NCI-H345 treated with DMSO at 0.1 percent for 48 hours (cell line): ENCODE measurements around the gene SOBP.
"Not testable (repeated sequence)": the region's sequence is repeated elsewhere in the genome, so short reads cannot be mapped to it uniquely, and the experiment has no call there.

Experiments used
- DNase-seq: peaks from one replicate; lab custom pipeline; 2025; ENCODE audit not compliant: unreplicated experiment; lab: John Stamatoyannopoulos, UW

SOBP gene

GRCh38 chr6:107520706-107521105 is 30.8 kb downstream of the SOBP start:
- not testable (repeated sequence) for DNase-seq

GRCh38 chr6:107523054-107523791 is 33.3 kb downstream of the SOBP start:
- no peak for DNase-seq

- no peak for DNase-seq
Observed at GRCh38 chr6:107523794-107524193, 33.9 kb downstream of the SOBP start.

GRCh38 chr6:107524626-107525025 is 34.7 kb downstream of the SOBP start:
- no peak for DNase-seq

GRCh38 chr6:107531868-107532267 is 42.0 kb downstream of the SOBP start:
- no peak for DNase-seq

GRCh38 chr6:107532706-107533105 is 42.8 kb downstream of the SOBP start:
- no peak for DNase-seq

DNA sequence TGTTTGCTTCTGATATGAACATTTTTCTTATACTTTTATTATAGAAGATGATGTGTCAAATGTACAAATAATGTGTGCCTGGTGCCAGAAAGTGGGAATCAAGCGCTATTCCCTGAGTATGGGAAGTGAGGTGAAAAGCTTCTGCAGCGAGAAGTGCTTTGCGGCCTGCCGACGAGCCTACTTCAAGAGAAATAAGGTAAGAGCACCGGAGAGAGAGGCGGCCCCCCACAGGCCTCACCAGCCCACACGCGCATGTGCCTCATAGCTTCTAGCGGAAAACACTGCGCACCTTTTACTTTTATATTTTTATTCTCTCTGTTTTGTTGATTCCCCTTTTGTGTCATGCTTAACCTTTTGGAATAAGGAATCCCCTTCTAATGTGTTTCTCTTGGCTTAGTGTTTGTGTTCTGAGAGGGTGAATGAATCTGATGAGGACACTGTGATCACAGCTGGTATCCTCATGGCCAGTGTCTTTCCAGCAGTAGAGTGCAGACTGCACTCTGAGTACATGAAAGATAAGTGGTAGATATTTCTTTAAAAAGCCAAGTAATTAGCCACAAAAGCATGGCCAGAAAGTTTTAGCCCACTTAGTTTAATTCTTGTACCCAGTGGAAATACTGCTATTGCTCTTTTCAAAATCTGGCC is 43.6 kb downstream of the SOBP start:
- DNase-seq: no peak

- DNase-seq: no peak
Observed at GRCh38 chr6:107534571-107535141, 44.7 kb downstream of the SOBP start.

DNA sequence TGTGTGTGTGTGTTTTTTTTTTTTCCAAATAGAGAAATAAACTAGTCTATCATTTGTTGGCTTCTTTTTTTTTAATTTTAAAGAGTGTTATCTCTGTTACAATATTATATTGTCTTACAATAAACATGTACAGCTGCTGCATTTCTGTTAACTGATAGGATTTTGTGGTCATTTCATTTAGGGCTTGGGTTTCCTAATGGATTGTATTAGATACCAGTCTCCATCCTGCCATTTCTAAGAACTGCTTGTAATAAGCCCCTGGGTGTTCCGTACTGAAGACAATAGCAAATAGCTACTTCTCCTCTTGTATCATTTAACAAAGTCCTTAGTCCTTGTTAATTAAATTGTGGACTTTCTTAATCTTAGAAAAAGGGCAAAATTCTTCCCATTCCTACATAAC is 45.7 kb downstream of the SOBP start:
- DNase-seq: no peak

DNA sequence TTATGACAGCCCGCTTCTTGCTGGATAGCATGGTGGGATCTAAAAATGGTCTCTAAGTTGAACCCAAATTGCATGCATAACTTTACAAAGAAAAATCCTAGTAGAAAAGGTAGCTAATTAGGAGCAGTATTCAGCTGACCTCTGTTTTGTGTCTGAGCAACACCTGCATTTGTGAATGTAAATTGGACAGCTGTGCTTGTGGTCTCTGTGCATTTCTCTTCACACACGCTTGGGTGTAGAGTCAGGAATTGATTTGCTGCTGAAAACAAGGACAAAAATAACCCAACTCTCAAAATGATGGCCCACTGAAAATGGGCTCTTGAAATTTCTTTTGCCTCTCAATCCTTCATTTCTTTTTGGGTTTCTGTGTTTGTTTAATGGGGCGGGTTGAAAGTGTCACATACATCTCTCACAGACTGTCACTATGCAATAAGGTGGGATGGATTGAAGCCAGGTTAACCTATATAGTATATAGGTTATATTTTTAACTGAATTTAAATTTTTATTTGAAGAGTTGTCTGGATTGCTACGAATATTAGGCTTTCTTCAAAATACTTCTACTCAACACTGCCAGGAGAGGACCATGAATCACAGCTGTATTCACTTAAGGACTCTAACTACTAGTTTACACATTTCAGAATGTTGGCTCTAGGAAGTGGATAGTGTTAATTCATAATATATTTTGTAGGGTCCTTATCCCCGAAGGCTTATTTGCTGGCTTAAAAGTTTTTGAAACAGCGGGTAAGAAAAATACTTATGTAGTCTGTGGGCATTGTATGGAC is 46.5 kb downstream of the SOBP start:
- DNase-seq: no peak

DNA sequence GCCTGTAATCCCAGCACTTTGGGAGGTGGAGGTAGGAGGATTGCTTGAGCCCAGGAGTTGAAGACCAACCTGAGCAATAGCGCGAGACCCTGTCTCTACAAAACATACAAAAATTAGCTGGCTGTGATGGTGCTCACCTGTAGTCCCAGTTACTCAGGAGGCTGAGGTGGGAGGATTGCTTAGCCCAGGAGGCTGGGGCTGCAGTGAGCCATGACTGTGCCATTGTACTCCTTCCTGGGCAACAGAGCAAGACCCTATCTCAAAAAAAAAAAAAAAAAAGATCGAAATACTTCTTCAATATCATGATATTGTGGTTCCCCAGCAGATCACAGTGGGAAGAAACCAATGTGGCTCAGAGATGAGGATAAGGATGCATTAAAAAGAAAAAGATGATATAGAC is 47.6 kb downstream of the SOBP start:
- no peak for DNase-seq

DNA sequence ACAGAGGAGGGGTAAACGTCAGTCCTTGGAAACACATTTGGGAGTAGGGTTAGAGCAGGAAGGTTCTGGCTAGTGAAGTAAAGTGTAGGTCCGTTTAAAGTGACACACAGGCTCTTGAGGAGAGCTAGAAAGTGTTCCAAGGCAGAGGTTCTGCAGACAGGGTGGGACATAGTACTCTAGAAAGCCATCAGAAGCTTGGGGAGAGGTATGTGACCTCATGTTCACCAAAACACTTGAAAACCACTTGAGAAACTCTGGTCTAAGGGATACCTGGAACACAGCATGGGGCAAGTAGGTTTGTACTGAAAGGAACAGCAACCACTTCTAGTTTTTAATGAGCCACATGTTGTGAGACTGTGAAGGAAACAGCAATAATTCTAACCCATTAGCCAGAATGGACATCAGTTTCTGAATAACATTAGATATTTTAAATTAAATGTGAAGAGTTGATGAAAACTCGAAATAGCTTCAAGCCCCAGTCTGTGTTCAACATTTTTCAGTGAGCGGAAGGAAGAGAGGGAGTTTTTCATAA is 49.0 kb downstream of the SOBP start:
- DNase-seq: no peak

DNA sequence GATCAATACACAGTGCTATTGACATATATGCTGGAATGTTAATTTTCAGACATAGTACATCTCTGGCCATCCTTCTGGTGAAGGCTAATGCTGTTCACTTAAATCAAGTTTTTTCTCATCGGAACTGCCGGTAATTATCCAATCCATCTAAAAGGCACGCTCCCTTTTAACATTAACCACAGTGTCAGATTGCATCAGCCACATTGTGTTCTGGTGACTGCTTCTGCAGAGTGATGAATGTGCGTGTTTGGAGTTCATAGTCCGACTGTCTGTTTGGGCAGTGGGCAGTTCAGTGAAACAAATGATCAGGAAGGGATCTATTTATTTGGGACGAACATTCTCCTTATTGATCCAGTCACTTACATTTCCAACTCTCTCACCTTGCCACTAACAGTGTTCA is 49.5 kb downstream of the SOBP start:
- no peak for DNase-seq

DNA sequence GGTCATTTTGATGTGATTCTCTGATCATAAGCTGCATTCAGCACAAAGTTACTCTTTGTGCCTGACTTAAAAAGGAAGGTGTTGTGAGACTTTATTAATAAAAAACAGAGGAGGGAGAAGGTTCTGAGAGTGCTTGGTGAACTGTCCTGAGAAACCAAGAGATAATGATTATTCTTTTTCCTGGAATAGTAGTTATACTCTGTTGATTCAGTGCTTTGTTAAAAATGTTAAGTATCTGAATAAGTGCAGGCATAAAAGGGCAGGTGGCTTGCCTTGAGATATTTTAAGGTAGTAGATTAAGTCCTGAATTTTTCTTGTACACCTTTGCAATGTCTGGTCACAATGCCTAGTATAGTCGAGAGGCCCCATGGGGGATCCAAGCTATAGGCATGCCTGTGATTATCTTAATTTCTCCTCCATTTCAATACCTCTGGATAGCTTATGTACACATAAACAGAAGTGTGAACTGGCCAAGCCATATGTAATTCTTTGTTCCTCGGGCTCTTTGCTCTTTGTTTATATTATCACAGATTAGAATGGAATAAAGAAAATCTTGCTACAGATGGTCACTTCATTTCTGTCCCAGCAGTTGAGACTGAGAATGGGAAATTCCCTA is 50.0 kb downstream of the SOBP start:
- DNase-seq: no peak

DNA sequence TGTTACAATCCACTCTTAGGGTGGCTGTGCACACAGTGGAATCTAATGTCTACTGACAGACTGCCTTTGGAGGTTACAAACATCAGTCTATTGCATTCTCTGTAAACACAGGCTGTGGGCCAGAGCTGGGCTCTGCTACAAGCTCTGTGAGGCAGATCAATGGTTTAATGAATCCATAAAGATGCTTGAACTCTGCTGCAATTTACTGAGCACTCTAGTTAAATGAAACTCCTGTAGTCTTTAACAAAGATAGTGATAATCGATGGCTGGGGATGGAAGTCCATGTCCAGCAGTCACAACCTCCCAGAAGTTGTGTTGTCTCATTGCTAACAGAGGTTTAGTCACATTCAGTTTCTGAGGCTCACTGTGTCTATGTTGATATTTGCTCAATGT is 50.5 kb downstream of the SOBP start:
- no peak for DNase-seq

GRCh38 chr6:107542192-107542668 is 52.3 kb downstream of the SOBP start:
- DNase-seq: no peak

GRCh38 chr6:107543088-107543487 is 53.2 kb downstream of the SOBP start:
- no peak for DNase-seq

DNA sequence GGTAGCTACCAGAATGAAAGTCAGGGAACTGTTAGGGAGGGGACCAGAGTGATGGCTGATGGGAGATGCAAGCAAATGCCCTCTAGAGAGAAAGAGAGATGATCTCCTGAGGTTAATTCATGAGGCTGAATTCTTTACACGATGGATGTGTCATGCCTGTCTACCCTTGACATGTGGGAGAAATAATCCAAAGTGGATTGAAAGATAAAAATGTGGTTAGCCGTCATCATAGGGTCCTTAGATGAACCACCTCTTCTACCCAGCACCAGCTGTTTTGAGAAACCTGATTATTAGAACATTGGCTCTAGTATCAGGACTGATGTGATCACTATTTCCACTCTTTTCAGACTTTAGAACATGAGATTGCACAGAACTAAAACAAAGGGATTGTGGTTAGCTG is 53.6 kb downstream of the SOBP start:
- DNase-seq: no peak

GRCh38 chr6:107545763-107546162 is 55.8 kb downstream of the SOBP start:
- DNase-seq: no peak

GRCh38 chr6:107546691-107547450 is 57.0 kb downstream of the SOBP start:
- DNase-seq: no peak
